ENCODE results near the gene HDHD5.

HDHD5 gene

GRCh38 chr22:17105143-17106129 is 53.6 kb downstream of the HDHD5 start:
- DNase-seq, result no peak

- DNase-seq, result no peak
Observed at GRCh38 chr22:17104336-17104935, 54.6 kb downstream of the HDHD5 start.

- no peak for DNase-seq
Observed at GRCh38 chr22:17103351-17103750, 55.7 kb downstream of the HDHD5 start.

GRCh38 chr22:17102297-17102667 is 56.8 kb downstream of the HDHD5 start:
- DNase-seq, result no peak

GRCh38 chr22:17101475-17102296 is 57.4 kb downstream of the HDHD5 start:
- no peak for DNase-seq

- DNase-seq, result no peak
Observed at GRCh38 chr22:17100621-17101020, 58.5 kb downstream of the HDHD5 start.

GRCh38 chr22:17098379-17098819 is 60.7 kb downstream of the HDHD5 start:
- no peak for DNase-seq

- no peak for DNase-seq
Observed at GRCh38 chr22:17097701-17098100, 61.4 kb downstream of the HDHD5 start.

- DNase-seq, result no peak
Observed at GRCh38 chr22:17097062-17097461, 62.0 kb downstream of the HDHD5 start.

GRCh38 chr22:17096071-17096470 is 63.0 kb downstream of the HDHD5 start:
- no peak for DNase-seq

GRCh38 chr22:17095538-17095937 is 63.5 kb downstream of the HDHD5 start:
- DNase-seq, result no peak

- DNase-seq, result no peak
Observed at GRCh38 chr22:17093081-17093480, 66.0 kb downstream of the HDHD5 start.

GRCh38 chr22:17091851-17092250 is 67.2 kb downstream of the HDHD5 start:
- DNase-seq, result no peak

- DNase-seq, result no peak
Observed at GRCh38 chr22:17090550-17090949, 68.5 kb downstream of the HDHD5 start.
